Measurements from ENCODE around the gene WNT9A.
"Not testable (repeated sequence)": the region's sequence is repeated elsewhere in the genome, so short reads cannot be mapped to it uniquely, and the experiment has no call there.

DNA sequence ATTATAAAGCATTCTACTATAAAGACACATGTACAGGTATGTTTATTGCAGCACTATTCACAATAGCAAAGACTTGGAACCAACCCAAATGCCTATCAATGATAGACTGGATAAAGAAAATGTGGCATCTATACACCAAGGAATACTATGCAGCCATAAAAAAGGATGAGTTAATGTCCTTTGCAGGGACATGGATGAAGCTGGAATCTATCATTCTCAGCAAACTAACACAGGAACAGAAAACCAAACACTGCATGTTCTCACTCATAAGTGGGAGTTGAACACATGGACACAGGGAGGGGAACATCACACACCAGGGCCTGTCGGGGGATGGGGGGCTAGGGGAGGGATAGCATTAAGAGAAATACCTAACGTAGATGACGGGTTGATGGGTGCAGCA is 69.9 kb downstream of the WNT9A start:
- TF ChIP-seq, protein P1, sequence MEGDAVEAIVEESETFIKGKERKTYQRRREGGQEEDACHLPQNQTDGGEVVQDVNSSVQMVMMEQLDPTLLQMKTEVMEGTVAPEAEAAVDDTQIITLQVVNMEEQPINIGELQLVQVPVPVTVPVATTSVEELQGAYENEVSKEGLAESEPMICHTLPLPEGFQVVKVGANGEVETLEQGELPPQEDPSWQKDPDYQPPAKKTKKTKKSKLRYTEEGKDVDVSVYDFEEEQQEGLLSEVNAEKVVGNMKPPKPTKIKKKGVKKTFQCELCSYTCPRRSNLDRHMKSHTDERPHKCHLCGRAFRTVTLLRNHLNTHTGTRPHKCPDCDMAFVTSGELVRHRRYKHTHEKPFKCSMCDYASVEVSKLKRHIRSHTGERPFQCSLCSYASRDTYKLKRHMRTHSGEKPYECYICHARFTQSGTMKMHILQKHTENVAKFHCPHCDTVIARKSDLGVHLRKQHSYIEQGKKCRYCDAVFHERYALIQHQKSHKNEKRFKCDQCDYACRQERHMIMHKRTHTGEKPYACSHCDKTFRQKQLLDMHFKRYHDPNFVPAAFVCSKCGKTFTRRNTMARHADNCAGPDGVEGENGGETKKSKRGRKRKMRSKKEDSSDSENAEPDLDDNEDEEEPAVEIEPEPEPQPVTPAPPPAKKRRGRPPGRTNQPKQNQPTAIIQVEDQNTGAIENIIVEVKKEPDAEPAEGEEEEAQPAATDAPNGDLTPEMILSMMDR (IDR thresholded peaks at IDR 0.05 in 2 of 3, conservative IDR thresholded peaks at IDR 0.05 in 1 of 3; ENCODE audit: insufficient read depth in 2 of 3, low read depth in 1 of 3, low read length in 3 of 3): not testable (repeated sequence)
- TF ChIP-seq, protein P2, sequence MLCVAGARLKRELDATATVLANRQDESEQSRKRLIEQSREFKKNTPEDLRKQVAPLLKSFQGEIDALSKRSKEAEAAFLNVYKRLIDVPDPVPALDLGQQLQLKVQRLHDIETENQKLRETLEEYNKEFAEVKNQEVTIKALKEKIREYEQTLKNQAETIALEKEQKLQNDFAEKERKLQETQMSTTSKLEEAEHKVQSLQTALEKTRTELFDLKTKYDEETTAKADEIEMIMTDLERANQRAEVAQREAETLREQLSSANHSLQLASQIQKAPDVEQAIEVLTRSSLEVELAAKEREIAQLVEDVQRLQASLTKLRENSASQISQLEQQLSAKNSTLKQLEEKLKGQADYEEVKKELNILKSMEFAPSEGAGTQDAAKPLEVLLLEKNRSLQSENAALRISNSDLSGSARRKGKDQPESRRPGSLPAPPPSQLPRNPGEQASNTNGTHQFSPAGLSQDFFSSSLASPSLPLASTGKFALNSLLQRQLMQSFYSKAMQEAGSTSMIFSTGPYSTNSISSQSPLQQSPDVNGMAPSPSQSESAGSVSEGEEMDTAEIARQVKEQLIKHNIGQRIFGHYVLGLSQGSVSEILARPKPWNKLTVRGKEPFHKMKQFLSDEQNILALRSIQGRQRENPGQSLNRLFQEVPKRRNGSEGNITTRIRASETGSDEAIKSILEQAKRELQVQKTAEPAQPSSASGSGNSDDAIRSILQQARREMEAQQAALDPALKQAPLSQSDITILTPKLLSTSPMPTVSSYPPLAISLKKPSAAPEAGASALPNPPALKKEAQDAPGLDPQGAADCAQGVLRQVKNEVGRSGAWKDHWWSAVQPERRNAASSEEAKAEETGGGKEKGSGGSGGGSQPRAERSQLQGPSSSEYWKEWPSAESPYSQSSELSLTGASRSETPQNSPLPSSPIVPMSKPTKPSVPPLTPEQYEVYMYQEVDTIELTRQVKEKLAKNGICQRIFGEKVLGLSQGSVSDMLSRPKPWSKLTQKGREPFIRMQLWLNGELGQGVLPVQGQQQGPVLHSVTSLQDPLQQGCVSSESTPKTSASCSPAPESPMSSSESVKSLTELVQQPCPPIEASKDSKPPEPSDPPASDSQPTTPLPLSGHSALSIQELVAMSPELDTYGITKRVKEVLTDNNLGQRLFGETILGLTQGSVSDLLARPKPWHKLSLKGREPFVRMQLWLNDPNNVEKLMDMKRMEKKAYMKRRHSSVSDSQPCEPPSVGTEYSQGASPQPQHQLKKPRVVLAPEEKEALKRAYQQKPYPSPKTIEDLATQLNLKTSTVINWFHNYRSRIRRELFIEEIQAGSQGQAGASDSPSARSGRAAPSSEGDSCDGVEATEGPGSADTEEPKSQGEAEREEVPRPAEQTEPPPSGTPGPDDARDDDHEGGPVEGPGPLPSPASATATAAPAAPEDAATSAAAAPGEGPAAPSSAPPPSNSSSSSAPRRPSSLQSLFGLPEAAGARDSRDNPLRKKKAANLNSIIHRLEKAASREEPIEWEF (CRISPR knock-in tag; IDR thresholded peaks at IDR 0.05): not testable (repeated sequence)
- not testable (repeated sequence) for TF ChIP-seq RNF2 (IDR thresholded peaks at IDR 0.05); HDAC2 (IDR thresholded peaks at IDR 0.05); RBBP5 (IDR thresholded peaks at IDR 0.05; ENCODE audit: borderline replicate concordance, insufficient read depth, low read length, poor library complexity, severe bottlenecking)
